Measurements from ENCODE around the gene CT45A5. TPM values are rescaled to one million over a fixed set of nuclear protein-coding genes. Genes with fewer than 3 reads are reported as not detected.
"Not testable (repeated sequence)": the region's sequence is repeated elsewhere in the genome, so short reads cannot be mapped to it uniquely, and the experiment has no call there.

CT45A5 gene, protein sequence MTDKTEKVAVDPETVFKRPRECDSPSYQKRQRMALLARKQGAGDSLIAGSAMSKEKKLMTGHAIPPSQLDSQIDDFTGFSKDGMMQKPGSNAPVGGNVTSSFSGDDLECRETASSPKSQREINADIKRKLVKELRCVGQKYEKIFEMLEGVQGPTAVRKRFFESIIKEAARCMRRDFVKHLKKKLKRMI
- total RNA-seq (2013) = not detected
- polyA plus RNA-seq (not detected), polyA minus RNA-seq (not detected in 2 replicates), total RNA-seq (0 reads per million in 11 experiments)

DNA sequence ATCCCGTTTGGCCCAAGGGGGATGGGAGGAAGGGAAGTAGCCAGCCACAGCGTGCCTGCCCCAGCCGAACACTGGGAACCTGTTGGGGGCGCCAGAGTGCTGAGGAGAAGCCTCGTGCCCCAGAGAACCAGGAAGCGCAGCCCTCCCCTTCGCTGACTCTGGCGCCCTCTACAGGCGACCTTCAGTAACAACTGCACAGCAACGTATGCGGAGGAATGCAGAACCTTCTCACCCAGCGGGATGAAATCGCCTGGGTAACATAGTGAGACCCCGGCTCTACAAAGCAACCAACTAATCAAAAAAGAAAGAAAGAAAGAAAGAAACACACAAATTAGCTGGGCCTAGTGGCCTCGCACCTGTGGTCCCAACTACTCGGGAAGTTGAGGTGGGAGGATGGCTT, at the start of gene CT45A5:
Gene CT45A5 (minus strand): TSS at position 101 of the 400 bp plus-strand sequence. CDS start 3,774 bp downstream, outside the sequence.
- H3K4me1 Mint-ChIP-seq; DNase-seq; H3K4me1 ChIP-seq (ENCODE audit: control insufficient read depth in 1 of 2, insufficient read depth in 2 of 2, low read length in 2 of 2); H3K9me3 ChIP-seq (replicated peaks in 1 of 2; ENCODE audit: control insufficient read depth in 1 of 2, insufficient read depth in 1 of 2, low read length in 2 of 2); H3K36me3 Mint-ChIP-seq; H2AFZ ChIP-seq (ENCODE audit: insufficient read depth, low read depth, low read length, poor library complexity, severe bottlenecking); H3K4me3 Mint-ChIP-seq; H3K27ac Mint-ChIP-seq; H4K20me1 ChIP-seq (ENCODE audit: insufficient read depth, low read length); H3K27me3 Mint-ChIP-seq (ENCODE audit: low read depth in 3 of 3); H3K4me2 ChIP-seq (replicated peaks; ENCODE audit: extremely low read depth, low read length, poor library complexity, severe bottlenecking); H3K9ac ChIP-seq (ENCODE audit: insufficient read depth, low read length, poor library complexity, severe bottlenecking); intact Hi-C loops (cut with micrococcal nuclease); H3K27ac ChIP-seq (ENCODE audit: low read depth in 1 of 2, low read length in 2 of 2); H3K9me3 Mint-ChIP-seq; H3K27me3 ChIP-seq (ENCODE audit: control insufficient read depth in 2 of 2, insufficient read depth in 2 of 2, low read length in 2 of 2); H3K79me2 ChIP-seq (ENCODE audit: insufficient read depth, low read length); H3K4me3 ChIP-seq (replicated peaks in 1 of 3; ENCODE audit: low read depth in 2 of 3, low read length in 3 of 3); H3K36me3 ChIP-seq (replicated peaks in 1 of 2; ENCODE audit: control insufficient read depth in 1 of 2, insufficient read depth in 2 of 2, low read length in 2 of 2): not testable (repeated sequence)
- WGBS (ENCODE audit: insufficient coverage) = no CpG with 5 or more reads among the region's 16 CpGs

DNA sequence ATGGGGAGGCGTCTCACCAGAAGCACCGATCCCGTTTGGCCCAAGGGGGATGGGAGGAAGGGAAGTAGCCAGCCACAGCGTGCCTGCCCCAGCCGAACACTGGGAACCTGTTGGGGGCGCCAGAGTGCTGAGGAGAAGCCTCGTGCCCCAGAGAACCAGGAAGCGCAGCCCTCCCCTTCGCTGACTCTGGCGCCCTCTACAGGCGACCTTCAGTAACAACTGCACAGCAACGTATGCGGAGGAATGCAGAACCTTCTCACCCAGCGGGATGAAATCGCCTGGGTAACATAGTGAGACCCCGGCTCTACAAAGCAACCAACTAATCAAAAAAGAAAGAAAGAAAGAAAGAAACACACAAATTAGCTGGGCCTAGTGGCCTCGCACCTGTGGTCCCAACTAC, 34.6 kb upstream of the CT45A5 start, which contains the start of gene CT45A2:
Gene CT45A2 (minus strand): TSS at position 101 of the 400 bp plus-strand sequence. CDS start 3,747 bp downstream, outside the sequence.
- H3K9me3 Mint-ChIP-seq; H3K36me3 Mint-ChIP-seq; intact Hi-C loops (cut with micrococcal nuclease); H3K27me3 ChIP-seq (ENCODE audit: control insufficient read depth in 2 of 2, insufficient read depth in 2 of 2, low read length in 2 of 2); H3K27ac Mint-ChIP-seq; H2AFZ ChIP-seq (ENCODE audit: insufficient read depth, low read depth, low read length, poor library complexity, severe bottlenecking); H3K4me3 Mint-ChIP-seq; H3K4me1 ChIP-seq (ENCODE audit: control insufficient read depth in 1 of 2, insufficient read depth in 2 of 2, low read length in 2 of 2); H3K79me2 ChIP-seq (ENCODE audit: insufficient read depth, low read length); H3K27me3 Mint-ChIP-seq (ENCODE audit: low read depth in 3 of 3); H3K4me2 ChIP-seq (replicated peaks; ENCODE audit: extremely low read depth, low read length, poor library complexity, severe bottlenecking); H3K9me3 ChIP-seq (replicated peaks in 1 of 2; ENCODE audit: control insufficient read depth in 1 of 2, insufficient read depth in 1 of 2, low read length in 2 of 2); H3K9ac ChIP-seq (ENCODE audit: insufficient read depth, low read length, poor library complexity, severe bottlenecking); H3K36me3 ChIP-seq (replicated peaks in 1 of 2; ENCODE audit: control insufficient read depth in 1 of 2, insufficient read depth in 2 of 2, low read length in 2 of 2); H3K4me1 Mint-ChIP-seq; H4K20me1 ChIP-seq (ENCODE audit: insufficient read depth, low read length); H3K27ac ChIP-seq (ENCODE audit: low read depth in 1 of 2, low read length in 2 of 2); DNase-seq; H3K4me3 ChIP-seq (replicated peaks in 1 of 3; ENCODE audit: low read depth in 2 of 3, low read length in 3 of 3): not testable (repeated sequence)
- WGBS (ENCODE audit: insufficient coverage) = no CpG with 5 or more reads among the region's 17 CpGs

DNA sequence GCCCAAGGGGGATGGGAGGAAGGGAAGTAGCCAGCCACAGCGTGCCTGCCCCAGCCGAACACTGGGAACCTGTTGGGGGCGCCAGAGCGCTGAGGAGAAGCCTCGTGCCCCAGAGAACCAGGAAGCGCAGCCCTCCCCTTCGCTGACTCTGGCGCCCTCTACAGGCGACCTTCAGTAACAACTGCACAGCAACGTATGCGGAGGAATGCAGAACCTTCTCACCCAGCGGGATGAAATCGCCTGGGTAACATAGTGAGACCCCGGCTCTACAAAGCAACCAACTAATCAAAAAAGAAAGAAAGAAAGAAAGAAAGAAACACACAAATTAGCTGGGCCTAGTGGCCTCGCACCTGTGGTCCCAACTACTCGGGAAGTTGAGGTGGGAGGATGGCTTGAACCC, 17.4 kb upstream of the CT45A5 start, which contains the start of gene CT45A6:
Gene CT45A6 (minus strand): TSS at position 101 of the 400 bp plus-strand sequence. CDS start 3,794 bp downstream, outside the sequence.
- H3K79me2 ChIP-seq (ENCODE audit: insufficient read depth, low read length); H3K36me3 Mint-ChIP-seq; H2AFZ ChIP-seq (ENCODE audit: insufficient read depth, low read depth, low read length, poor library complexity, severe bottlenecking); H3K36me3 ChIP-seq (replicated peaks in 1 of 2; ENCODE audit: control insufficient read depth in 1 of 2, insufficient read depth in 2 of 2, low read length in 2 of 2); DNase-seq; H3K27ac Mint-ChIP-seq; H3K4me1 Mint-ChIP-seq; H3K9ac ChIP-seq (ENCODE audit: insufficient read depth, low read length, poor library complexity, severe bottlenecking); H3K4me1 ChIP-seq (ENCODE audit: control insufficient read depth in 1 of 2, insufficient read depth in 2 of 2, low read length in 2 of 2); H4K20me1 ChIP-seq (ENCODE audit: insufficient read depth, low read length); H3K4me2 ChIP-seq (replicated peaks; ENCODE audit: extremely low read depth, low read length, poor library complexity, severe bottlenecking); H3K27me3 Mint-ChIP-seq (ENCODE audit: low read depth in 3 of 3); H3K9me3 Mint-ChIP-seq; H3K27ac ChIP-seq (ENCODE audit: low read depth in 1 of 2, low read length in 2 of 2); H3K27me3 ChIP-seq (ENCODE audit: control insufficient read depth in 2 of 2, insufficient read depth in 2 of 2, low read length in 2 of 2); H3K9me3 ChIP-seq (replicated peaks in 1 of 2; ENCODE audit: control insufficient read depth in 1 of 2, insufficient read depth in 1 of 2, low read length in 2 of 2); intact Hi-C loops (cut with micrococcal nuclease); H3K4me3 Mint-ChIP-seq; H3K4me3 ChIP-seq (replicated peaks in 1 of 3; ENCODE audit: low read depth in 2 of 3, low read length in 3 of 3): not testable (repeated sequence)
- WGBS (ENCODE audit: insufficient coverage) = no CpG with 5 or more reads among the region's 16 CpGs

DNA sequence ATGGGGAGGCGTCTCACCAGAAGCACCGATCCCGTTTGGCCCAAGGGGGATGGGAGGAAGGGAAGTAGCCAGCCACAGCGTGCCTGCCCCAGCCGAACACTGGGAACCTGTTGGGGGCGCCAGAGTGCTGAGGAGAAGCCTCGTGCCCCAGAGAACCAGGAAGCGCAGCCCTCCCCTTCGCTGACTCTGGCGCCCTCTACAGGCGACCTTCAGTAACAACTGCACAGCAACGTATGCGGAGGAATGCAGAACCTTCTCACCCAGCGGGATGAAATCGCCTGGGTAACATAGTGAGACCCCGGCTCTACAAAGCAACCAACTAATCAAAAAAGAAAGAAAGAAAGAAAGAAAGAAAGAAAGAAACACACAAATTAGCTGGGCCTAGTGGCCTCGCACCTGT, 17.2 kb downstream of the CT45A5 start, which contains the start of gene CT45A3:
Gene CT45A3 (minus strand): TSS at position 101 of the 400 bp plus-strand sequence. CDS start 3,747 bp downstream, outside the sequence.
- H3K36me3 Mint-ChIP-seq; H3K79me2 ChIP-seq (ENCODE audit: insufficient read depth, low read length); H3K4me1 Mint-ChIP-seq; intact Hi-C loops (cut with micrococcal nuclease); H3K9me3 ChIP-seq (replicated peaks in 1 of 2; ENCODE audit: control insufficient read depth in 1 of 2, insufficient read depth in 1 of 2, low read length in 2 of 2); H3K9me3 Mint-ChIP-seq; H4K20me1 ChIP-seq (ENCODE audit: insufficient read depth, low read length); H3K27ac ChIP-seq (ENCODE audit: low read depth in 1 of 2, low read length in 2 of 2); H3K4me2 ChIP-seq (replicated peaks; ENCODE audit: extremely low read depth, low read length, poor library complexity, severe bottlenecking); H3K36me3 ChIP-seq (replicated peaks in 1 of 2; ENCODE audit: control insufficient read depth in 1 of 2, insufficient read depth in 2 of 2, low read length in 2 of 2); DNase-seq; H2AFZ ChIP-seq (ENCODE audit: insufficient read depth, low read depth, low read length, poor library complexity, severe bottlenecking); H3K4me1 ChIP-seq (ENCODE audit: control insufficient read depth in 1 of 2, insufficient read depth in 2 of 2, low read length in 2 of 2); H3K4me3 ChIP-seq (replicated peaks in 1 of 3; ENCODE audit: low read depth in 2 of 3, low read length in 3 of 3); H3K27ac Mint-ChIP-seq; H3K9ac ChIP-seq (ENCODE audit: insufficient read depth, low read length, poor library complexity, severe bottlenecking); H3K27me3 Mint-ChIP-seq (ENCODE audit: low read depth in 3 of 3); H3K27me3 ChIP-seq (ENCODE audit: control insufficient read depth in 2 of 2, insufficient read depth in 2 of 2, low read length in 2 of 2); H3K4me3 Mint-ChIP-seq: not testable (repeated sequence)
- WGBS (ENCODE audit: insufficient coverage) = no CpG with 5 or more reads among the region's 17 CpGs

Measured in CD14-positive monocyte (primary cell).